Transverse colon (tissue), 4 donors: ENCODE results near the gene HERC2. TPM values are rescaled to one million over a fixed set of nuclear protein-coding genes. Genes with fewer than 3 reads are reported as not detected.

Source experiments
- DNase-seq: peaks from one replicate; pipeline ENCODE4 v3.0.0-alpha.2; 2019
- H3K27ac ChIP-seq, 4 donors: fragments of 200-600 bp; sonication (generic); 2 replicates each; pipeline ENCODE4 v1.5.1; 2016 to 2018; ENCODE audit warnings: inconsistent platforms in 4 of 4
- H3K27me3 ChIP-seq: fragments of 200-600 bp; sonication (generic); 2 replicates; pipeline ENCODE4 v1.5.1; 2017; ENCODE audit warnings: inconsistent platforms
- H3K36me3 ChIP-seq, 4 donors: fragments of 200-600 bp; sonication (generic); 2 replicates each; pipeline ENCODE4 v1.5.1; 2017 to 2019; ENCODE audit warnings: inconsistent platforms in 4 of 4
- H3K4me1 ChIP-seq, 4 donors: fragments of 200-600 bp; sonication (generic); 2 replicates each; pipeline ENCODE4 v1.5.1; 2017 to 2020; ENCODE audit warnings: inconsistent platforms in 4 of 4
- H3K4me3 ChIP-seq, 4 donors: fragments of 200-600 bp; sonication (generic); 1 replicate in 1 of 4; 2 replicates in 3 of 4; pipeline versions ENCODE4 v1.5.1 to v1.6.1; 2017 to 2019; ENCODE audit warnings: inconsistent platforms in 4 of 4
- H3K9me3 ChIP-seq, 2 donors: fragments of 200-600 bp; sonication (generic); 2 replicates each; pipeline ENCODE4 v1.5.1; 2017 to 2019; ENCODE audit warnings: inconsistent platforms in 2 of 2
- CTCF ChIP-seq, 5 experiments: fragments of 200-600 bp in 3 of 5; fragments of 450-650 bp in 2 of 5; sonication (generic) in 3 of 5; IDR thresholded peaks; 1 replicate in 2 of 5; 2 replicates in 3 of 5; pipeline ENCODE4 v1.5.1; 2016 to 2017; ENCODE audit warnings: antibody characterized with exemption in 5 of 5, inconsistent platforms in 3 of 5, mild to moderate bottlenecking in 2 of 5, moderate library complexity in 1 of 5
- EP300 ChIP-seq: sonication (generic); formaldehyde crosslinking; IDR thresholded peaks from one replicate; pipeline ENCODE4 v1.6.1; 2017; ENCODE audit warnings: antibody characterized with exemption, low read depth
- POLR2A ChIP-seq: fragments of 450-650 bp; IDR thresholded peaks from one replicate; pipeline ENCODE4 v1.6.1; 2016; ENCODE audit warnings: antibody characterized with exemption, mild to moderate bottlenecking, moderate library complexity
- POLR2AphosphoS5 ChIP-seq, 3 donors: sonication (generic); formaldehyde crosslinking; IDR thresholded peaks; one replicate each; pipeline ENCODE4 v1.6.1; 2016; ENCODE audit warnings: antibody characterized with exemption in 3 of 3
- WGBS, 2 donors: methylation state at CpG; one replicate each; pipeline ENCODE4 v1.1.5; 2018; ENCODE audit warnings: low coverage in 1 of 2; 5-methylcytosine and 5-hydroxymethylcytosine counted together
- in situ Hi-C, 4 donors: fragments of 200-750 bp; cut with MboI; loops; one replicate each; pipeline versions ENCODE4 v1.15.0 to v1.15.1; 2017; ENCODE audit warnings: low sequenced_read_pairs in 3 of 4, low pct_ligation_motif_present in 1 of 4, low pct_unique_long_range_greater_than_20kb in 1 of 4
- intact Hi-C: fragments of 100-400 bp; cut with DNase I; formaldehyde crosslinking; loops from one replicate; pipeline ENCODE4 v1.15.1; 2023; ENCODE audit warnings: low total_unique reads
- total RNA-seq, 4 donors: library from RNA; depleted of rRNA; stranded (reverse); fragments of >200 nt; gene quantifications; one replicate each; pipeline ENCODE4 v1.1.0, GENCODE V29; 2016

Gene HERC2
- total RNA-seq, 4 donors from 2014 or later, result 64.9 to 182 (median 83.7) TPM

GRCh38 chr15:28079313-28079969 is 242.5 kb downstream of the HERC2 start:
- Histone ChIP-seq H3K27me3 (no peaks in the 10 kb centered on the region), H3K4me1 (peaks cover 0 to 14% (median 8%) of the 10 kb centered on the region in 4 donors), H3K36me3 (no peaks in the 10 kb centered on the region), H3K27ac (no peak overlapping the region), H3K4me3 (no peak overlapping the region), H3K9me3 (no peaks in the 10 kb centered on the region)
- WGBS, 2 donors, result 88 to 100% methylated on average over 1 to 9 of the region's 9 CpGs
- TF ChIP-seq POLR2AphosphoS5 (IDR thresholded peaks at IDR 0.05) (no peak), POLR2A (no peak), EP300 (no peak), CTCF (IDR thresholded peaks at IDR 0.05) (no peak)
- intact Hi-C loops (no loop called here), in situ Hi-C loops (no loop called here)
- DNase-seq, result no peak

GRCh38 chr15:28078191-28078719 is 243.7 kb downstream of the HERC2 start:
- Histone ChIP-seq H3K4me3 (no peak overlapping the region), H3K36me3 (no peaks in the 10 kb centered on the region), H3K9me3 (no peaks in the 10 kb centered on the region), H3K27me3 (no peaks in the 10 kb centered on the region), H3K27ac (no peak overlapping the region), H3K4me1 (peaks cover 0 to 9% (median 6%) of the 10 kb centered on the region in 4 donors)
- 57% methylated on average over 1 of the region's 1 CpG; no CpG with 5 or more reads in 1 of the 2 donors for WGBS, 2 donors
- in situ Hi-C loops (no loop called here), intact Hi-C loops (no loop called here)
- no peak for TF ChIP-seq EP300
- TF ChIP-seq POLR2A, result no peak
- no peak for TF ChIP-seq CTCF (IDR thresholded peaks at IDR 0.05)
- no peak for TF ChIP-seq POLR2AphosphoS5 (IDR thresholded peaks at IDR 0.05)
- no peak for DNase-seq

GRCh38 chr15:28075573-28075972 is 246.4 kb downstream of the HERC2 start:
- Histone ChIP-seq H3K36me3 (no peaks in the 10 kb centered on the region), H3K27me3 (no peaks in the 10 kb centered on the region), H3K27ac (no peak overlapping the region), H3K9me3 (no peaks in the 10 kb centered on the region), H3K4me1 (no peaks in the 10 kb centered on the region), H3K4me3 (no peak overlapping the region)
- in situ Hi-C loops, result no loop called here
- no peak for DNase-seq
- intact Hi-C loops, result no loop called here
- WGBS, 2 donors, result 36 to 45% methylated on average over 1 of the region's 1 CpG
- TF ChIP-seq POLR2AphosphoS5 (IDR thresholded peaks at IDR 0.05) (no peak), EP300 (no peak), CTCF (IDR thresholded peaks at IDR 0.05) (no peak)

- Histone ChIP-seq H3K4me1 (no peaks in the 10 kb centered on the region), H3K27ac (no peak overlapping the region), H3K9me3 (peaks cover 0 to 5% of the 10 kb centered on the region in 2 donors), H3K27me3 (peaks cover 3% of the 10 kb centered on the region), H3K36me3 (no peaks in the 10 kb centered on the region), H3K4me3 (no peak overlapping the region)
- no peak for DNase-seq
- WGBS, 2 donors, result 46 to 57% methylated on average over 1 of the region's 1 CpG
- intact Hi-C loops, result no loop called here
- TF ChIP-seq POLR2AphosphoS5 (IDR thresholded peaks at IDR 0.05) (no peak), POLR2A (no peak), EP300 (no peak), CTCF (IDR thresholded peaks at IDR 0.05) (no peak)
- in situ Hi-C loops, result no loop called here
Measured at GRCh38 chr15:28068930-28069329, 253.0 kb downstream of the HERC2 start.
